HepG2 (cell line): Measurements from ENCODE around the gene ATP5F1E. TPM values are rescaled to one million over a fixed set of nuclear protein-coding genes. Genes with fewer than 3 reads are reported as not detected.

Experiments
- DNMT3B ChIP-seq: conservative IDR thresholded peaks from 2 replicates; pipeline ENCODE4 v1.6.1; 2016; ENCODE audit warnings: missing biosample characterization, control low read depth
- IKZF1 ChIP-seq: fragments of 450-650 bp; IDR thresholded peaks from 2 replicates; pipeline ENCODE4 v1.7.1; 2016
- MAFK ChIP-seq, 2 experiments: IDR thresholded peaks in 1 of 2; conservative IDR thresholded peaks in 1 of 2; 2 replicates each; pipeline ENCODE4 v1.6.1; 2011; ENCODE audit warnings: improper control_type of control experiment in 2 of 2, low read length in 2 of 2
- MED13 ChIP-seq: sonication (generic); formaldehyde crosslinking; IDR thresholded peaks from 2 replicates; pipeline ENCODE4 v1.5.0; 2020; ENCODE audit warnings: missing genetic modification reagents
- PRMT3 ChIP-seq: sonication (generic); formaldehyde crosslinking; IDR thresholded peaks from 2 replicates; pipeline ENCODE4 v1.8.1; 2022; ENCODE audit warnings: low read depth, mild to moderate bottlenecking, moderate library complexity, missing genetic modification reagents, borderline replicate concordance
- RAD21 ChIP-seq: fragments of 450-650 bp; formaldehyde crosslinking; IDR thresholded peaks from 2 replicates; pipeline ENCODE4 v1.5.0; 2020; ENCODE audit warnings: mild to moderate bottlenecking
- SNAI1 ChIP-seq: sonication (generic); formaldehyde crosslinking; IDR thresholded peaks from 2 replicates; pipeline ENCODE4 v1.5.0; 2020; ENCODE audit warnings: mild to moderate bottlenecking, missing genetic modification reagents, borderline replicate concordance
- SNAPC2 ChIP-seq: sonication (generic); formaldehyde crosslinking; IDR thresholded peaks from 2 replicates; pipeline ENCODE4 v1.8.1; 2022; ENCODE audit warnings: mild to moderate bottlenecking, missing genetic modification reagents
- SNRNP70 ChIP-seq: fragments of 200-400 bp; formaldehyde crosslinking; IDR thresholded peaks from 2 replicates; pipeline ENCODE4 v1.6.1; 2017; ENCODE audit warnings: mild to moderate bottlenecking, low read depth, low read length, moderate library complexity
- TCF7 ChIP-seq: sonication (generic); IDR thresholded peaks from 2 replicates; pipeline ENCODE4 v1.6.1; 2016; ENCODE audit warnings: antibody characterized with exemption, low read depth
- ZKSCAN1 ChIP-seq: fragments of 150-350 bp; IDR thresholded peaks from 2 replicates; pipeline ENCODE4 v1.6.1; 2014; ENCODE audit warnings: low read length
- ZNF136 ChIP-seq: sonication (generic); formaldehyde crosslinking; IDR thresholded peaks from 2 replicates; pipeline ENCODE4 v1.8.1; 2022; ENCODE audit warnings: low read depth, mild to moderate bottlenecking, moderate library complexity, missing genetic modification reagents
- ZNF383 ChIP-seq: sonication (generic); formaldehyde crosslinking; IDR thresholded peaks from 2 replicates; pipeline ENCODE4 v1.4.0; 2020; ENCODE audit warnings: missing genetic modification reagents, mild to moderate bottlenecking, borderline replicate concordance
- ZNF546 ChIP-seq: sonication (generic); formaldehyde crosslinking; conservative IDR thresholded peaks from 2 replicates; pipeline ENCODE4 v1.8.1; 2023; ENCODE audit warnings: mild to moderate bottlenecking, missing genetic modification reagents
- ZNF777 ChIP-seq: sonication (generic); formaldehyde crosslinking; IDR thresholded peaks from 2 replicates; pipeline ENCODE4 v1.4.0; 2020; ENCODE audit warnings: missing genetic modification reagents
- ZSCAN9 ChIP-seq: IDR thresholded peaks from 2 replicates; pipeline ENCODE4 v1.6.1; 2016; ENCODE audit warnings: borderline replicate concordance
- polyA plus RNA-seq, 8 experiments: library from polyadenylated mRNA; depleted of rRNA in 3 of 8; stranded (reverse) in 7 of 8; unstranded in 1 of 8; fragments of >200 nt; fragmentation: Illumina TruSeq in 4 of 8; extraction: Trizol in 4 of 8; gene quantifications; 2 replicates each; pipeline versions ENCODE4 v1.2.1 to v1.2.3, GENCODE V29; 2011 to 2016; ENCODE audit warnings: low read depth in 4 of 8, missing spikeins in 1 of 8, mixed read lengths in 1 of 8; ENCODE audit not compliant: insufficient read depth in 1 of 8
- total RNA-seq, 5 experiments: library from RNA; depleted of rRNA; stranded (reverse); fragments of >200 nt; fragmentation: Illumina TruSeq; extraction: Trizol; gene quantifications; 2 replicates each; pipeline ENCODE4 v1.2.3, GENCODE V29; 2016; ENCODE audit warnings: low read depth in 1 of 5
- TF ChIP-seq, protein P1 (sequence below): sonication (generic); formaldehyde crosslinking; IDR thresholded peaks from 2 replicates; pipeline ENCODE4 v1.5.1; 2020; ENCODE audit warnings: mild to moderate bottlenecking, missing genetic modification reagents, moderate library complexity
- TF ChIP-seq, protein P2 (sequence below): sonication (generic); formaldehyde crosslinking; IDR thresholded peaks from 2 replicates; pipeline ENCODE4 v1.9.0; 2021; ENCODE audit warnings: mild to moderate bottlenecking, missing genetic modification reagents
- TF ChIP-seq, protein P3 (sequence below): sonication (generic); formaldehyde crosslinking; IDR thresholded peaks from 2 replicates; pipeline ENCODE4 v1.4.0; 2020; ENCODE audit warnings: missing genetic modification reagents, borderline replicate concordance

ATP5F1E gene
- total and polyA plus RNA-seq, 2 of the 13 experiments (the other 11 are each of a cell fraction or from before 2014, with no cell fraction given), result 121 to 134 TPM

DNA sequence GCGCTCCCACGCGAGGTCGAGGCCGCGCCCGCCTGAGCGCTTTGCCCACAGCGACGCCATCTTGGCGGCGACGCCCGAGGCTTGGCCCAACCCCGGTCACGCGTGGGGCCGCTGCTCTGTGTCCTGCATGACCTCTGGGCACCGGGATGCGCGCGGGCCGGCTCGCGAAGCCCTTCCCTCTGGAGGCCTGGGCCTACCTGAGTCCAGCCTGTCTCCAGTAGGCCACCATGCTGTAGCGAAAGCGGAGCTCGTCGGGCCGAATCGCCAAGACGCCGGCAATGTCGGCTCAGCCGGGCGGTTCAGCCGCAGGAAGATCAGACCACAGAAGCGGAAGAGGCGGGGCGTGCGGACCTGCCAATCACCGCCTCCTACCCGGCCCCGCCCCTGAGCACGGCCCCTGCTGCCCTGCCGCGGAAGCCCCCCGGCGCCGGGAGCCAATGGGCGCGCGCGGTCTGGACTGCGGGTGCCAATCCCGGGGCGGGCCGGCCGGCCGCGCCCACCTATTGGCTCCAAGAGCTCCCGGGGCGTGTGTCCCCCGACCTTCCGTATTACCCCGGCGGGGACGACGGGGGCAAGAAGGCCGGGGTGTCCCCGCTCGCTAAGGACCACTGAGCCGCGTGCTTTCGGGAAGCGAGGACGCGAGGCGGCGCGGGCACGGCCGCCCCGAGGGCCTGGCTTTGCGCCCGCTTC is at the start of gene ATP5F1E (continued):
- TF ChIP-seq MAFK (conservative IDR thresholded peaks at IDR 0.05 in 1 of 2, IDR thresholded peaks at IDR 0.05 in 1 of 2; ENCODE audit: low read length in 2 of 2) (no peak), SNAPC2 (CRISPR knock-in tag) (peak; percentile 66; the same call in 1 of the 2 replicates), IKZF1 (no peak), PRMT3 (CRISPR knock-in tag) (peak; percentile 84), RAD21 (CRISPR knock-in tag) (peak; percentile 69), ZNF136 (peak; percentile 84; the same call in 1 of the 2 replicates), ZNF546 (CRISPR knock-in tag) (peak; percentile 77), SNRNP70 (no peak), MED13 (no peak; the same call in 1 of the 2 replicates), SNAI1 (peak; percentile 98), ZSCAN9 (CRISPR knock-in tag) (peak; percentile 93), ZNF383 (CRISPR knock-in tag) (no peak), ZNF777 (CRISPR knock-in tag) (peak; percentile 83), ZKSCAN1 (no peak), DNMT3B (CRISPR knock-in tag) (peak; percentile 43; the same call in 1 of the 2 replicates), TCF7 (no peak)
- TF ChIP-seq, protein P1, sequence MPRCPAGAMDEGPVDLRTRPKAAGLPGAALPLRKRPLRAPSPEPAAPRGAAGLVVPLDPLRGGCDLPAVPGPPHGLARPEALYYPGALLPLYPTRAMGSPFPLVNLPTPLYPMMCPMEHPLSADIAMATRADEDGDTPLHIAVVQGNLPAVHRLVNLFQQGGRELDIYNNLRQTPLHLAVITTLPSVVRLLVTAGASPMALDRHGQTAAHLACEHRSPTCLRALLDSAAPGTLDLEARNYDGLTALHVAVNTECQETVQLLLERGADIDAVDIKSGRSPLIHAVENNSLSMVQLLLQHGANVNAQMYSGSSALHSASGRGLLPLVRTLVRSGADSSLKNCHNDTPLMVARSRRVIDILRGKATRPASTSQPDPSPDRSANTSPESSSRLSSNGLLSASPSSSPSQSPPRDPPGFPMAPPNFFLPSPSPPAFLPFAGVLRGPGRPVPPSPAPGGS (CRISPR knock-in tag), result peak; percentile 84
- TF ChIP-seq, protein P2, sequence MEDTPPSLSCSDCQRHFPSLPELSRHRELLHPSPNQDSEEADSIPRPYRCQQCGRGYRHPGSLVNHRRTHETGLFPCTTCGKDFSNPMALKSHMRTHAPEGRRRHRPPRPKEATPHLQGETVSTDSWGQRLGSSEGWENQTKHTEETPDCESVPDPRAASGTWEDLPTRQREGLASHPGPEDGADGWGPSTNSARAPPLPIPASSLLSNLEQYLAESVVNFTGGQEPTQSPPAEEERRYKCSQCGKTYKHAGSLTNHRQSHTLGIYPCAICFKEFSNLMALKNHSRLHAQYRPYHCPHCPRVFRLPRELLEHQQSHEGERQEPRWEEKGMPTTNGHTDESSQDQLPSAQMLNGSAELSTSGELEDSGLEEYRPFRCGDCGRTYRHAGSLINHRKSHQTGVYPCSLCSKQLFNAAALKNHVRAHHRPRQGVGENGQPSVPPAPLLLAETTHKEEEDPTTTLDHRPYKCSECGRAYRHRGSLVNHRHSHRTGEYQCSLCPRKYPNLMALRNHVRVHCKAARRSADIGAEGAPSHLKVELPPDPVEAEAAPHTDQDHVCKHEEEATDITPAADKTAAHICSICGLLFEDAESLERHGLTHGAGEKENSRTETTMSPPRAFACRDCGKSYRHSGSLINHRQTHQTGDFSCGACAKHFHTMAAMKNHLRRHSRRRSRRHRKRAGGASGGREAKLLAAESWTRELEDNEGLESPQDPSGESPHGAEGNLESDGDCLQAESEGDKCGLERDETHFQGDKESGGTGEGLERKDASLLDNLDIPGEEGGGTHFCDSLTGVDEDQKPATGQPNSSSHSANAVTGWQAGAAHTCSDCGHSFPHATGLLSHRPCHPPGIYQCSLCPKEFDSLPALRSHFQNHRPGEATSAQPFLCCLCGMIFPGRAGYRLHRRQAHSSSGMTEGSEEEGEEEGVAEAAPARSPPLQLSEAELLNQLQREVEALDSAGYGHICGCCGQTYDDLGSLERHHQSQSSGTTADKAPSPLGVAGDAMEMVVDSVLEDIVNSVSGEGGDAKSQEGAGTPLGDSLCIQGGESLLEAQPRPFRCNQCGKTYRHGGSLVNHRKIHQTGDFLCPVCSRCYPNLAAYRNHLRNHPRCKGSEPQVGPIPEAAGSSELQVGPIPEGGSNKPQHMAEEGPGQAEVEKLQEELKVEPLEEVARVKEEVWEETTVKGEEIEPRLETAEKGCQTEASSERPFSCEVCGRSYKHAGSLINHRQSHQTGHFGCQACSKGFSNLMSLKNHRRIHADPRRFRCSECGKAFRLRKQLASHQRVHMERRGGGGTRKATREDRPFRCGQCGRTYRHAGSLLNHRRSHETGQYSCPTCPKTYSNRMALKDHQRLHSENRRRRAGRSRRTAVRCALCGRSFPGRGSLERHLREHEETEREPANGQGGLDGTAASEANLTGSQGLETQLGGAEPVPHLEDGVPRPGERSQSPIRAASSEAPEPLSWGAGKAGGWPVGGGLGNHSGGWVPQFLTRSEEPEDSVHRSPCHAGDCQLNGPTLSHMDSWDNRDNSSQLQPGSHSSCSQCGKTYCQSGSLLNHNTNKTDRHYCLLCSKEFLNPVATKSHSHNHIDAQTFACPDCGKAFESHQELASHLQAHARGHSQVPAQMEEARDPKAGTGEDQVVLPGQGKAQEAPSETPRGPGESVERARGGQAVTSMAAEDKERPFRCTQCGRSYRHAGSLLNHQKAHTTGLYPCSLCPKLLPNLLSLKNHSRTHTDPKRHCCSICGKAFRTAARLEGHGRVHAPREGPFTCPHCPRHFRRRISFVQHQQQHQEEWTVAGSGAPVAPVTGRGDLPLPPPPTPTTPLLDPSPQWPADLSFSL (CRISPR knock-in tag), result no peak; the same call in none of the 2 replicates
- TF ChIP-seq, protein P3, sequence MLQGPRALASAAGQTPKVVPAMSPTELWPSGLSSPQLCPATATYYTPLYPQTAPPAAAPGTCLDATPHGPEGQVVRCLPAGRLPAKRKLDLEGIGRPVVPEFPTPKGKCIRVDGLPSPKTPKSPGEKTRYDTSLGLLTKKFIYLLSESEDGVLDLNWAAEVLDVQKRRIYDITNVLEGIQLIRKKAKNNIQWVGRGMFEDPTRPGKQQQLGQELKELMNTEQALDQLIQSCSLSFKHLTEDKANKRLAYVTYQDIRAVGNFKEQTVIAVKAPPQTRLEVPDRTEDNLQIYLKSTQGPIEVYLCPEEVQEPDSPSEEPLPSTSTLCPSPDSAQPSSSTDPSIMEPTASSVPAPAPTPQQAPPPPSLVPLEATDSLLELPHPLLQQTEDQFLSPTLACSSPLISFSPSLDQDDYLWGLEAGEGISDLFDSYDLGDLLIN, result peak; percentile 87; the same call in 1 of the 2 replicates
